Smooth muscle cell (in vitro differentiated cells): Measurements from ENCODE around the gene SSBP2. TPM values are rescaled to one million over a fixed set of nuclear protein-coding genes. Genes with fewer than 3 reads are reported as not detected.

Source experiments
- DNase-seq: peaks from one replicate; lab custom pipeline; 2025; ENCODE audit not compliant: unreplicated experiment; lab: John Stamatoyannopoulos, UW
- H2AFZ ChIP-seq: fragments of 200-600 bp; sonication (generic); 2 replicates; pipeline ENCODE4 v1.6.0; 2016; ENCODE audit warnings: antibody characterized with exemption, low read depth, mild to moderate bottlenecking
- H3F3A ChIP-seq: fragments of 200-600 bp; sonication (generic); 2 replicates; pipeline ENCODE4 v1.6.0; 2017; ENCODE audit warnings: antibody characterized with exemption, low read depth
- H3K27ac ChIP-seq: fragments of 200-600 bp; sonication (generic); 2 replicates; pipeline ENCODE4 v1.5.1; 2016; ENCODE audit warnings: low read depth, mild to moderate bottlenecking
- H3K27me3 ChIP-seq: fragments of 200-600 bp; sonication (generic); 2 replicates; pipeline ENCODE4 v1.6.1; 2016; ENCODE audit warnings: low read depth, mild to moderate bottlenecking
- H3K36me3 ChIP-seq: fragments of 200-600 bp; sonication (generic); 2 replicates; pipeline ENCODE4 v1.5.1; 2016; ENCODE audit warnings: low read depth
- H3K4me1 ChIP-seq: fragments of 200-600 bp; sonication (generic); 2 replicates; pipeline ENCODE4 v1.5.1; 2016; ENCODE audit warnings: low read depth
- H3K4me2 ChIP-seq: fragments of 200-600 bp; sonication (generic); 2 replicates; pipeline ENCODE4 v1.6.0; 2016; ENCODE audit warnings: mild to moderate bottlenecking
- H3K4me3 ChIP-seq: fragments of 200-600 bp; sonication (generic); 2 replicates; pipeline ENCODE4 v1.5.1; 2016; ENCODE audit warnings: mild to moderate bottlenecking
- H3K79me2 ChIP-seq: fragments of 200-600 bp; sonication (generic); 2 replicates; pipeline ENCODE4 v1.6.0; 2016; ENCODE audit warnings: low read depth, mild to moderate bottlenecking
- H3K9ac ChIP-seq: fragments of 200-600 bp; sonication (generic); 2 replicates; pipeline ENCODE4 v1.6.0; 2016; ENCODE audit warnings: low read depth
- H3K9me3 ChIP-seq: fragments of 200-600 bp; sonication (generic); replicated peaks from 2 replicates; pipeline ENCODE4 v1.5.1; 2016; ENCODE audit warnings: low read depth
- H4K20me1 ChIP-seq: fragments of 200-600 bp; sonication (generic); 2 replicates; pipeline ENCODE4 v1.6.0; 2016; ENCODE audit warnings: low read depth
- CTCF ChIP-seq: fragments of 200-600 bp; sonication (generic); IDR thresholded peaks from 2 replicates; pipeline ENCODE4 v1.5.1; 2017; ENCODE audit warnings: borderline replicate concordance, mild to moderate bottlenecking, antibody characterized with exemption; ENCODE audit not compliant: insufficient read depth, poor library complexity, severe bottlenecking
- WGBS: methylation state at CpG from one replicate; pipeline ENCODE4 v1.1.7; 2016; ENCODE audit warnings: low lambda C conversion rate; 5-methylcytosine and 5-hydroxymethylcytosine counted together
- polyA plus RNA-seq: library from polyadenylated mRNA; unstranded; fragments of >200 nt; fragmentation: Nextera tagmentation; extraction: Ambion mirVana; gene quantifications from 2 replicates; pipeline ENCODE4 v1.2.1, GENCODE V29; 2016
- total RNA-seq: library from RNA; depleted of rRNA; stranded (reverse); fragments of >200 nt; gene quantifications from 2 replicates; pipeline ENCODE4 v1.2.3, GENCODE V29; 2014

The SSBP2 gene
- total and polyA plus RNA-seq, 2 experiments from 2014 or later: 44.0 to 48.0 TPM

- H3K27ac ChIP-seq: no peak overlapping the region
- no peak overlapping the region for H2AFZ ChIP-seq
- no peaks in the 10 kb centered on the region for H4K20me1 ChIP-seq
- no peaks in the 10 kb centered on the region for H3K27me3 ChIP-seq
- WGBS: 97% methylated on average over 1 of the region's 1 CpG
- H3K36me3 ChIP-seq: no peaks in the 10 kb centered on the region
- no peak overlapping the region for H3K4me2 ChIP-seq
- no peak overlapping the region for H3K9ac ChIP-seq
- no peak overlapping the region for H3K4me3 ChIP-seq
- DNase-seq: no peak
- no peak for TF ChIP-seq CTCF
- H3K79me2 ChIP-seq: peaks cover 15% of the 10 kb centered on the region
- no peaks in the 10 kb centered on the region for H3K4me1 ChIP-seq
- H3F3A ChIP-seq: no peaks in the 10 kb centered on the region
- no peaks in the 10 kb centered on the region for H3K9me3 ChIP-seq
Measured at GRCh38 chr5:81650987-81651386, 99.9 kb downstream of the SSBP2 start.

GRCh38 chr5:81646469-81646995, 104.4 kb downstream of the SSBP2 start:
- Histone ChIP-seq H3K4me2 (no peak overlapping the region), H2AFZ (no peak overlapping the region), H4K20me1 (no peaks in the 10 kb centered on the region), H3K4me3 (no peak overlapping the region), H3K4me1 (no peaks in the 10 kb centered on the region), H3K36me3 (no peaks in the 10 kb centered on the region), H3K27me3 (no peaks in the 10 kb centered on the region), H3F3A (no peaks in the 10 kb centered on the region), H3K9ac (no peak overlapping the region), H3K9me3 (no peaks in the 10 kb centered on the region), H3K27ac (no peak overlapping the region), H3K79me2 (peaks cover 7% of the 10 kb centered on the region)
- no peak for DNase-seq
- no peak for TF ChIP-seq CTCF
- 97% methylated on average over 3 of the region's 3 CpGs for WGBS

- no peak overlapping the region for H3K4me3 ChIP-seq
- no peak for DNase-seq
- peaks cover 3% of the 10 kb centered on the region for H3K4me1 ChIP-seq
- H3K36me3 ChIP-seq: no peaks in the 10 kb centered on the region
- H3K9me3 ChIP-seq: no peaks in the 10 kb centered on the region
- no peak overlapping the region for H3K4me2 ChIP-seq
- no peak overlapping the region for H2AFZ ChIP-seq
- no peaks in the 10 kb centered on the region for H3F3A ChIP-seq
- H3K27me3 ChIP-seq: no peaks in the 10 kb centered on the region
- TF ChIP-seq CTCF: no peak
- H3K9ac ChIP-seq: no peak overlapping the region
- no peaks in the 10 kb centered on the region for H4K20me1 ChIP-seq
- no peaks in the 10 kb centered on the region for H3K79me2 ChIP-seq
- H3K27ac ChIP-seq: no peak overlapping the region
Measured at GRCh38 chr5:81642210-81642609, 108.7 kb downstream of the SSBP2 start.

GRCh38 chr5:81639556-81639955, 111.3 kb downstream of the SSBP2 start:
- no peak overlapping the region for H3K9ac ChIP-seq
- H3K36me3 ChIP-seq: no peaks in the 10 kb centered on the region
- DNase-seq: no peak

More at GRCh38 chr5:81639556-81639955, 111.3 kb downstream of the SSBP2 start:
- no peaks in the 10 kb centered on the region for H3K9me3 ChIP-seq
- H3K4me1 ChIP-seq: peaks cover 3% of the 10 kb centered on the region
- H3F3A ChIP-seq: no peaks in the 10 kb centered on the region
- H3K79me2 ChIP-seq: no peaks in the 10 kb centered on the region
- H3K4me2 ChIP-seq: no peak overlapping the region
- H2AFZ ChIP-seq: no peak overlapping the region
- no peak for TF ChIP-seq CTCF
- no peaks in the 10 kb centered on the region for H3K27me3 ChIP-seq
- WGBS: 85% methylated on average over 1 of the region's 1 CpG
- no peak overlapping the region for H3K4me3 ChIP-seq
- H4K20me1 ChIP-seq: no peaks in the 10 kb centered on the region
- no peak overlapping the region for H3K27ac ChIP-seq
